ENCODE data around the gene DNAH8.

- TF ChIP-seq POLR2A (IDR thresholded peaks at IDR 0.05; ENCODE audit: low read depth, low read length) (no peak), POLR2AphosphoS5 (IDR thresholded peaks at IDR 0.05; ENCODE audit: low read depth, low read length) (no peak), TAF1 (IDR thresholded peaks at IDR 0.05; ENCODE audit: borderline replicate concordance, low read depth, low read length) (no peak)
Observed at GRCh38 chr6:38782616-38783015, 67.5 kb downstream of the DNAH8 start.

Data from GM12892 (cell line).